Measurements from ENCODE around the gene MICAL2.

DNA sequence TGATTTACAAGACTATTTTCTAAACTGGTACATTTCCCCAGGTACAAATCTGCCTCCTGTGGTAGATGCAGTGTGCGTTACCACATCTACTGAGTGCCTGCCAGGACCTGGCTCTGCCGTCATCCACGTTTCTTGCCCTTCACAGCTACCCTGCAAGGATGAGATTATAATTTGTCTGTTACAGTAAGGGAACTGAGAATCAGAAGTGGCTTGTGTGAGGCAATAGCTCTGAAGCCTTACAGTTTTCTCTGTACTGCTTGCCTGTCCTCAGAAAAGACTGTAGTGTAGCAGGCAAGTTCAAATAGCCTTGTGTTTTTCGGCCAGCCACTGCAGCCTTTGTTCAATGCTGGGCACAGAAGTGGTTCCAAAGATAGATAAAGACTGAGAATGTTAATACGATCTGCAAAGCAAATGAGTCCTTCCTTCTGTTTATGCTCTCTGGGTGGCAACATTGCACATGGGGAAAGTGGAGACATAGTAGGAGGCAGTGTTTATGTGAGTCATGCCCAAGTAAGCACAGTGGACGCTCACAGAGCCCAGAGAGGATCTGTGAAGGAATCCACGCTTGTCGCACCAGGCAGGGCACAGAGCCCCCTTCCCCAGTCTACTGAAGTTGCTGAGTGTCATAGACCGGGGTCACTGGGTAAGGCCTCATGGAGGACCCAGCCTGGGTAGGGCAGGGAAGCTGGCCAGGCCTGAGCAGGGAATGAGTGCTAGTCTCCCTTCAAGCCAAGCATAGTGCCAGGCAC lies 49.1 kb downstream of the MICAL2 start:
- TF ChIP-seq, protein P1, sequence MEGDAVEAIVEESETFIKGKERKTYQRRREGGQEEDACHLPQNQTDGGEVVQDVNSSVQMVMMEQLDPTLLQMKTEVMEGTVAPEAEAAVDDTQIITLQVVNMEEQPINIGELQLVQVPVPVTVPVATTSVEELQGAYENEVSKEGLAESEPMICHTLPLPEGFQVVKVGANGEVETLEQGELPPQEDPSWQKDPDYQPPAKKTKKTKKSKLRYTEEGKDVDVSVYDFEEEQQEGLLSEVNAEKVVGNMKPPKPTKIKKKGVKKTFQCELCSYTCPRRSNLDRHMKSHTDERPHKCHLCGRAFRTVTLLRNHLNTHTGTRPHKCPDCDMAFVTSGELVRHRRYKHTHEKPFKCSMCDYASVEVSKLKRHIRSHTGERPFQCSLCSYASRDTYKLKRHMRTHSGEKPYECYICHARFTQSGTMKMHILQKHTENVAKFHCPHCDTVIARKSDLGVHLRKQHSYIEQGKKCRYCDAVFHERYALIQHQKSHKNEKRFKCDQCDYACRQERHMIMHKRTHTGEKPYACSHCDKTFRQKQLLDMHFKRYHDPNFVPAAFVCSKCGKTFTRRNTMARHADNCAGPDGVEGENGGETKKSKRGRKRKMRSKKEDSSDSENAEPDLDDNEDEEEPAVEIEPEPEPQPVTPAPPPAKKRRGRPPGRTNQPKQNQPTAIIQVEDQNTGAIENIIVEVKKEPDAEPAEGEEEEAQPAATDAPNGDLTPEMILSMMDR (IDR thresholded peaks at IDR 0.05 in 2 of 3, conservative IDR thresholded peaks at IDR 0.05 in 1 of 3; ENCODE audit: borderline replicate concordance in 1 of 3, insufficient read depth in 1 of 3, low read depth in 2 of 3, low read length in 2 of 3) = peak in 1 of 3 experiments; percentile 33; a peak in 1 of 6 replicates
- TF ChIP-seq EZH2 (IDR thresholded peaks at IDR 0.05) (no peak), JUND (IDR thresholded peaks at IDR 0.05) (no peak), POLR2AphosphoS5 (IDR thresholded peaks at IDR 0.05; ENCODE audit: low read depth, low read length) (no peak), POLR2A (IDR thresholded peaks at IDR 0.05; ENCODE audit: borderline replicate concordance, extremely low read depth, insufficient read depth, insufficient read length) (no peak), EZH2phosphoT487 (IDR thresholded peaks at IDR 0.05; ENCODE audit: borderline replicate concordance) (no peak), EGR1 (IDR thresholded peaks at IDR 0.05; ENCODE audit: low read depth) (no peak), YY1 (IDR thresholded peaks at IDR 0.05; ENCODE audit: extremely low read depth, insufficient replicate concordance, low read depth, low read length) (no peak), ZFX (IDR thresholded peaks at IDR 0.05) (no peak), SIN3A (IDR thresholded peaks at IDR 0.05; ENCODE audit: low read depth) (no peak), ELF1 (IDR thresholded peaks at IDR 0.05; ENCODE audit: borderline replicate concordance, low read depth) (no peak), SP1 (IDR thresholded peaks at IDR 0.05; ENCODE audit: low read depth) (no peak)
- TF ChIP-seq, protein P2, sequence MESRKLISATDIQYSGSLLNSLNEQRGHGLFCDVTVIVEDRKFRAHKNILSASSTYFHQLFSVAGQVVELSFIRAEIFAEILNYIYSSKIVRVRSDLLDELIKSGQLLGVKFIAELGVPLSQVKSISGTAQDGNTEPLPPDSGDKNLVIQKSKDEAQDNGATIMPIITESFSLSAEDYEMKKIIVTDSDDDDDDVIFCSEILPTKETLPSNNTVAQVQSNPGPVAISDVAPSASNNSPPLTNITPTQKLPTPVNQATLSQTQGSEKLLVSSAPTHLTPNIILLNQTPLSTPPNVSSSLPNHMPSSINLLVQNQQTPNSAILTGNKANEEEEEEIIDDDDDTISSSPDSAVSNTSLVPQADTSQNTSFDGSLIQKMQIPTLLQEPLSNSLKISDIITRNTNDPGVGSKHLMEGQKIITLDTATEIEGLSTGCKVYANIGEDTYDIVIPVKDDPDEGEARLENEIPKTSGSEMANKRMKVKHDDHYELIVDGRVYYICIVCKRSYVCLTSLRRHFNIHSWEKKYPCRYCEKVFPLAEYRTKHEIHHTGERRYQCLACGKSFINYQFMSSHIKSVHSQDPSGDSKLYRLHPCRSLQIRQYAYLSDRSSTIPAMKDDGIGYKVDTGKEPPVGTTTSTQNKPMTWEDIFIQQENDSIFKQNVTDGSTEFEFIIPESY (IDR thresholded peaks at IDR 0.05; ENCODE audit: extremely low read depth, insufficient replicate concordance, low read length) = no peak

Measured in HCT116 (cell line).